GM12874 (cell line): Measurements from ENCODE around the gene APOC3.

Experiments used
- CTCF ChIP-seq: IDR thresholded peaks from 2 replicates; pipeline ENCODE4 v1.5.1; 2011; ENCODE audit warnings: low read depth, mild to moderate bottlenecking, control low read depth, low read length, moderate library complexity; ENCODE audit not compliant: insufficient read depth

APOC3 gene

GRCh38 chr11:116821050-116821918 lies 8.4 kb upstream of the APOC3 start:
- no peak for TF ChIP-seq CTCF

GRCh38 chr11:116822575-116822974 lies 7.1 kb upstream of the APOC3 start:
- no peak for TF ChIP-seq CTCF

GRCh38 chr11:116823031-116823843 lies 6.5 kb upstream of the APOC3 start, which contains the start of gene APOA4:
Gene APOA4 (minus strand): TSS chr11:116823304. CDS start chr11:116823191, 113 bp downstream.
- TF ChIP-seq CTCF, result no peak

GRCh38 chr11:116825434-116825833 lies 4.3 kb upstream of the APOC3 start:
- TF ChIP-seq CTCF, result no peak

GRCh38 chr11:116825854-116826750 lies 3.6 kb upstream of the APOC3 start:
- no peak for TF ChIP-seq CTCF

- no peak for TF ChIP-seq CTCF
Observed at GRCh38 chr11:116826751-116827431, 2.8 kb upstream of the APOC3 start.
